Measurements from ENCODE around the gene RHOT2.

Gene RHOT2

GRCh38 chr16:634051-634670 lies 33.8 kb upstream of the RHOT2 start:
- Histone ChIP-seq H3K9me3 (ENCODE audit: control insufficient read depth, low read length) (no peaks in the 10 kb centered on the region), H3K9ac (ENCODE audit: low read length) (no peak overlapping the region), H3K4me3 (ENCODE audit: low read length) (no peak overlapping the region), H3K27me3 (replicated peaks; ENCODE audit: control insufficient read depth, insufficient read depth, low read length) (no peaks in the 10 kb centered on the region), H3K36me3 (ENCODE audit: control insufficient read depth, insufficient read depth, low read length, severe bottlenecking) (peaks cover 7% of the 10 kb centered on the region), H3K4me1 (ENCODE audit: control insufficient read depth, insufficient read depth, low read length) (peaks cover 14% of the 10 kb centered on the region)
- no peak for DNase-seq (ENCODE audit: low read depth)

- Histone ChIP-seq H3K4me1 (ENCODE audit: control insufficient read depth, insufficient read depth, low read length) (peaks cover 11% of the 10 kb centered on the region), H3K9me3 (ENCODE audit: control insufficient read depth, low read length) (no peaks in the 10 kb centered on the region), H3K4me3 (ENCODE audit: low read length) (peak overlapping the region; percentile 87), H3K9ac (ENCODE audit: low read length) (peak overlapping the region; percentile 93), H3K36me3 (ENCODE audit: control insufficient read depth, insufficient read depth, low read length, severe bottlenecking) (peaks cover 7% of the 10 kb centered on the region), H3K27me3 (replicated peaks; ENCODE audit: control insufficient read depth, insufficient read depth, low read length) (no peaks in the 10 kb centered on the region)
- DNase-seq (ENCODE audit: low read depth) = no peak
Measured at GRCh38 chr16:634996-635395, 32.9 kb upstream of the RHOT2 start.

- peak overlapping the region; percentile 93 for H3K9ac ChIP-seq (ENCODE audit: low read length)
- peaks cover 5% of the 10 kb centered on the region for H3K4me1 ChIP-seq (ENCODE audit: control insufficient read depth, insufficient read depth, low read length)
- H3K27me3 ChIP-seq (replicated peaks; ENCODE audit: control insufficient read depth, insufficient read depth, low read length) = no peaks in the 10 kb centered on the region
- H3K36me3 ChIP-seq (ENCODE audit: control insufficient read depth, insufficient read depth, low read length, severe bottlenecking) = peaks cover 7% of the 10 kb centered on the region
- peak overlapping the region; percentile 87 for H3K4me3 ChIP-seq (ENCODE audit: low read length)
- H3K9me3 ChIP-seq (ENCODE audit: control insufficient read depth, low read length) = no peaks in the 10 kb centered on the region
- peak; percentile 15 for DNase-seq (ENCODE audit: low read depth)
Measured at GRCh38 chr16:635573-636205, 32.2 kb upstream of the RHOT2 start.

GRCh38 chr16:636206-637080 lies 31.5 kb upstream of the RHOT2 start, which contains the start of gene METTL26:
METTL26 (minus strand) TSS chr16:636305; CDS start chr16:636290, 15 bp downstream.
- peak within 1 kb of the TSS; percentile 87 for H3K4me3 ChIP-seq (ENCODE audit: low read length)
- no peaks in the 10 kb centered on the region for H3K9me3 ChIP-seq (ENCODE audit: control insufficient read depth, low read length)
- H3K27me3 ChIP-seq (replicated peaks; ENCODE audit: control insufficient read depth, insufficient read depth, low read length) = no peaks in the 10 kb centered on the region
- H3K4me1 ChIP-seq (ENCODE audit: control insufficient read depth, insufficient read depth, low read length) = peaks cover 5% of the 10 kb centered on the region
- peak; percentile 98 for DNase-seq (ENCODE audit: low read depth)
- peak within 1 kb of the TSS; percentile 93 for H3K9ac ChIP-seq (ENCODE audit: low read length)
- peaks cover 7% of the 10 kb centered on the region for H3K36me3 ChIP-seq (ENCODE audit: control insufficient read depth, insufficient read depth, low read length, severe bottlenecking)

- H3K4me3 ChIP-seq (ENCODE audit: low read length) = peak overlapping the region; percentile 87
- no peaks in the 10 kb centered on the region for H3K27me3 ChIP-seq (replicated peaks; ENCODE audit: control insufficient read depth, insufficient read depth, low read length)
- H3K9ac ChIP-seq (ENCODE audit: low read length) = peak overlapping the region; percentile 93
- H3K36me3 ChIP-seq (ENCODE audit: control insufficient read depth, insufficient read depth, low read length, severe bottlenecking) = peaks cover 7% of the 10 kb centered on the region
- peaks cover 5% of the 10 kb centered on the region for H3K4me1 ChIP-seq (ENCODE audit: control insufficient read depth, insufficient read depth, low read length)
- peak; percentile 96 for DNase-seq (ENCODE audit: low read depth)
- H3K9me3 ChIP-seq (ENCODE audit: control insufficient read depth, low read length) = no peaks in the 10 kb centered on the region
Measured at GRCh38 chr16:637081-638018, 30.6 kb upstream of the RHOT2 start.

- H3K4me3 ChIP-seq (ENCODE audit: low read length) = no peak overlapping the region
- no peak overlapping the region for H3K9ac ChIP-seq (ENCODE audit: low read length)
- H3K4me1 ChIP-seq (ENCODE audit: control insufficient read depth, insufficient read depth, low read length) = peaks cover 7% of the 10 kb centered on the region
- H3K9me3 ChIP-seq (ENCODE audit: control insufficient read depth, low read length) = no peaks in the 10 kb centered on the region
- peaks cover 7% of the 10 kb centered on the region for H3K36me3 ChIP-seq (ENCODE audit: control insufficient read depth, insufficient read depth, low read length, severe bottlenecking)
- H3K27me3 ChIP-seq (replicated peaks; ENCODE audit: control insufficient read depth, insufficient read depth, low read length) = no peaks in the 10 kb centered on the region
- DNase-seq (ENCODE audit: low read depth) = no peak
Measured at GRCh38 chr16:638034-638543, 29.8 kb upstream of the RHOT2 start.

GRCh38 chr16:638836-639235 lies 29.1 kb upstream of the RHOT2 start:
- no peak for DNase-seq (ENCODE audit: low read depth)
- Histone ChIP-seq H3K27me3 (replicated peaks; ENCODE audit: control insufficient read depth, insufficient read depth, low read length) (no peaks in the 10 kb centered on the region), H3K4me1 (ENCODE audit: control insufficient read depth, insufficient read depth, low read length) (peaks cover 9% of the 10 kb centered on the region)

GRCh38 chr16:640614-641013 lies 27.3 kb upstream of the RHOT2 start:
- Histone ChIP-seq H3K4me1 (ENCODE audit: control insufficient read depth, insufficient read depth, low read length) (peaks cover 13% of the 10 kb centered on the region), H3K36me3 (ENCODE audit: control insufficient read depth, insufficient read depth, low read length, severe bottlenecking) (no peaks in the 10 kb centered on the region), H3K4me3 (ENCODE audit: low read length) (no peak overlapping the region), H3K9me3 (ENCODE audit: control insufficient read depth, low read length) (no peaks in the 10 kb centered on the region), H3K27me3 (replicated peaks; ENCODE audit: control insufficient read depth, insufficient read depth, low read length) (no peaks in the 10 kb centered on the region), H3K9ac (ENCODE audit: low read length) (peak overlapping the region; percentile 96)
- no peak for DNase-seq (ENCODE audit: low read depth)

More at GRCh38 chr16:638836-639235, 29.1 kb upstream of the RHOT2 start:
- Histone ChIP-seq H3K9me3 (ENCODE audit: control insufficient read depth, low read length) (no peaks in the 10 kb centered on the region), H3K36me3 (ENCODE audit: control insufficient read depth, insufficient read depth, low read length, severe bottlenecking) (peaks cover 5% of the 10 kb centered on the region), H3K4me3 (ENCODE audit: low read length) (no peak overlapping the region), H3K9ac (ENCODE audit: low read length) (no peak overlapping the region)

GRCh38 chr16:641326-642188 lies 26.4 kb upstream of the RHOT2 start, which contains the start of gene MCRIP2:
MCRIP2 (plus strand) TSS chr16:641828; CDS start chr16:641992, 164 bp downstream.
- DNase-seq (ENCODE audit: low read depth) = peak; percentile 89
- H3K9ac ChIP-seq (ENCODE audit: low read length) = peak within 1 kb of the TSS; percentile 96
- H3K4me1 ChIP-seq (ENCODE audit: control insufficient read depth, insufficient read depth, low read length) = peaks cover 22% of the 10 kb centered on the region
- H3K27me3 ChIP-seq (replicated peaks; ENCODE audit: control insufficient read depth, insufficient read depth, low read length) = no peaks in the 10 kb centered on the region
- peak within 1 kb of the TSS; percentile 87 for H3K4me3 ChIP-seq (ENCODE audit: low read length)
- no peaks in the 10 kb centered on the region for H3K36me3 ChIP-seq (ENCODE audit: control insufficient read depth, insufficient read depth, low read length, severe bottlenecking)
- H3K9me3 ChIP-seq (ENCODE audit: control insufficient read depth, low read length) = no peaks in the 10 kb centered on the region

Measured in adipocyte (in vitro differentiated cells).